GM12865 (cell line): Measurements from ENCODE around the gene PGGHG.
A peak's percentile ranks its signal among the peaks of the same experiment; 100 is the strongest.

Experiments used
- DNase-seq: peaks from one replicate; pipeline ENCODE4 v3.0.0; 2010; ENCODE audit warnings: low read depth
- H3K4me3 ChIP-seq: 2 replicates; pipeline ENCODE4 v1.5.1; 2011; ENCODE audit warnings: mild to moderate bottlenecking, low read depth, low read length, control low read depth
- CTCF ChIP-seq: IDR thresholded peaks from 2 replicates; pipeline ENCODE4 v1.5.1; 2011; ENCODE audit warnings: low read length, control low read depth, low read depth, inconsistent platforms; ENCODE audit not compliant: insufficient read depth; ENCODE audit errors: missing control alignments

The PGGHG gene

DNA sequence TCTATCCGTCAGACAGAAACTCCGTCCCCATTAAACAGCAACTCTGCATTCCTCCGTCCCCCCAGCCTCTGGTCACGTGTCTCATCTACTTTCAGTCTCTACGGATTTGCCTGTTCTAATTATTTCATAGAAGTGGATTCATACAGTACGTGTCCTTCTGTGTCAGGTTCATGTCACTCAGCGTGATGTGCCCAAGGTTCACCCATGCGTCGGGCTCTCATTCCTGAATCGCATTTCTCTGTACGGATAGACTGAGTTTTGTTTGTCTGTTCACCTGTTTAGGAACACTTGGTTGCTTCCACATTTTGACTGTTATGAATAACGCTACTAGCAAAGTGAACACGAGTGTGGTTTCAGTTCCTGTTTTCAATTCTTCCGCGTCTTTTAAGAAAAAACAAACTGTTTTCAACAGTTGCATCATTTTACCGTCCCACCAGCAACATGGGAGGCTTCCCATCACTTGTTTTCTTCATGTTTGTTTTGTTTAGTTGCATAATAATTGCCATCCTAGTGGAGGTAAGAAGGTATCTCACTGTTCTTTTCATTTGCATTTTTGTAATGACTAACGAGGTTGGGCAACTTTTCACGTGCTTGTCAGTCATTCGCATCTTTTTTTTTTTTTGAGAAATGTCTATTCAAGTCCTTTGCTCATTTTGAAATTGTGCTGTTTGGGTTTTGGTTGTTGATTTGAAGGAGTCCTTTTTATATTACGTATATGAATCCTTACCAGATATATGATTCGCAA, 19.6 kb upstream of the PGGHG start:
- peak overlapping the region; percentile 95 for H3K4me3 ChIP-seq
- peak; percentile 96 for DNase-seq
- TF ChIP-seq CTCF = no peak

DNA sequence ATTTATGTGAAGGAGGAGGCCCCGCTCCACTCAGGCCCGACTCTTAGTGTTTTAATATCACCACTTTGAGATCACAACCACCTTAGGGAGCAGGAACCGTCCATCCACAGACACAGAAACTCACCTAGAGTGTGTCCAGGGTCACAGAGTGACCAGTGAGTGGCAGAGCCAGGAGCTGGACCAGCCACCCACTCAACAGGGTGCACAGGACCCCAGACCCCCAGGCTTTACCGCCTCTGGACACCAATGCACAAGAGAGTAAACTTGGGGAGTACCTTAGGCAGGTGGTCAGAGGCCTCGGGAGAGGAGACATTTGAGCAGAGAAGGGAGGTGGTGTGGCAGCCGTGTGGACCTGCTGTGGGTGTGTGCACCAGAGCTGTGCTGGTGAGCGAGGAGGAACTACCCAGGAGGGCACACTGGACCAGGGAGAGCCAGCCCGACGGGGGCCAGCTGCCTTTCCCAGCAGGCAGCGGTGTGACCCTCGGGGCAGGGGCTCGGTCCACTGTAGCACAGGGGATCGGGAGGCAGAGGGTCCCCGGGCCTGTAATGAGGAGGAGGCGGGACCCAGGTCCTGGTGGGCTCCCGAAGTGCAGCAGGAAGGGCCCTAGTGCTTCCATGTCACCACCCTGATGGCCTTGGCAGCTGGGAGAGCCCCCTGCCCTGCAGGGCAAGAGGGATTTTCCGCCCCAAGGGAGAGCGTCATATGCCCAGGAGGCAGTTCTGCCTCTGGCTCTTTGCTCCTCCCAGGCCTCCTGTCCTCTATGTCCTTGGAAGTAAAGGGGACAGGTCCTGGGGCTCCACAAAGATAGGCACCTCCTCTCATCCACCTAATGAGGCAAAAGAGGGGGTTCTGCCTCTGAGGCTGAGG, 18.2 kb upstream of the PGGHG start:
- no peak for TF ChIP-seq CTCF
- no peak overlapping the region for H3K4me3 ChIP-seq
- no peak for DNase-seq

- H3K4me3 ChIP-seq = no peak overlapping the region
- no peak for TF ChIP-seq CTCF
- no peak for DNase-seq
These were observed 17.6 kb upstream of the PGGHG start for GRCh38 chr11:271319-271715.

DNA sequence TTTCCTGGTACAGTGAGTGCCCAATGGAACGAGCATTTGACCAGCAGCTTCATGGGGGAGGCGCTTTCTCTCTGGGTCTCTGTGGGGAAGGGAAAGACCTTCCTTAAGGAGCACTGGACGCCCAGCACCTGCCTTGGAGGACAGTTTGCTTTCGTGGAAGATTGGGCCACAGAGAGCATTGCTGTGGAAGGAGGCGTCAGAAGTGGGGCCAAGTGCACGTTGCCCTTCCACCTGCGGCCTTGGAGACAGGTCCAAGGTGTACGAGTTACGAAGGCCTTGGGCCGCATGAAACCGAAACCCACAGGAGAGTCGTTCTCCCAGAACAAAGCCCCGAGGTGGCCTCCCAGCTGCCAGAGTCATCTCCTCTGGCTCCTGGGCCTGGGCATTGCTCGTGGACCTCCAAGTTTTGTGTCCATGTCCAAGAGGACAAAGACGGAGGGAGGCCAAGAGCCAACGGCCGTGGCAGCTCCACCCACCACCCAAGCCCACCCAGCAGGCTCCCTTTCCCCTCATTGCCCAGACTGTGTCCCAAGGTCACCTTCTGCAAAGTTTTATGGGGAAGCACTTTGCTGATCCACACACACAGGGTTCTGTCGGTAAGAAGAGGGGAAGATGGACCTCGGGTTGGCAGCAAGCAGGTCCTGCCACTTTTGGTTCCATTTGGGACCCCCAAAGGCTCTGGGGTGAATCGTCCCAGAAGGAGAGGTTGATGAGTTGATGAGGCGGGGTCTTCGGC, 16.6 kb upstream of the PGGHG start:
- no peak for DNase-seq
- no peak overlapping the region for H3K4me3 ChIP-seq
- no peak for TF ChIP-seq CTCF

GRCh38 chr11:272931-273198, 16.1 kb upstream of the PGGHG start:
- no peak overlapping the region for H3K4me3 ChIP-seq
- TF ChIP-seq CTCF = no peak
- DNase-seq = no peak

DNA sequence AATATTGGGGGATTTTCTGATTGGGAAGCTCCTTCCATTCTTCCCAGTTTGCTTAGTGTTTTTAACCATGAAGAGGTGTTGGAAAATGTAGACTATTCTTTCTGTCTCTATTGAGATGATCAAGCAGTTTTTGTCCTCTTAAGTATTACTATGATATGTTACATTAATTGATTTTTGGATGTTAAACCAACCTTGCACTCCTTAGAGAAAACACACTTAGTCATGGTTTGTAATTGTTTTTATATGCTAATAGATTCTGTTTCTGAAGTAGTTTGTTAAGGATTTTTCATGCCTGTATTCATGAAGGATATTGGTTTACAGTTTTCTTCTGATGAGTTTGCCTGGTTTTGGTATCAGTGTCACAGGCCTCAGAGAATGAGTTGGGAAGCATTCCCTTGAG, 12.7 kb upstream of the PGGHG start:
- TF ChIP-seq CTCF = no peak
- DNase-seq = no peak
- no peak overlapping the region for H3K4me3 ChIP-seq
